ENCODE results near the gene TENM4. TPM values are rescaled to one million over a fixed set of nuclear protein-coding genes. Genes with fewer than 3 reads are reported as not detected.

TENM4 gene
- total RNA-seq, 1 donor from 2014 or later: 43.2 TPM

- Mint-ChIP-seq H3K36me3 (ENCODE audit: low read depth) (no peaks in the 10 kb centered on the region), H3K27me3 (ENCODE audit: low read depth) (no peaks in the 10 kb centered on the region), H3K9me3 (no peaks in the 10 kb centered on the region), H3K4me1 (peaks cover 7% of the 10 kb centered on the region), H3K27ac (ENCODE audit: unreplicated experiment) (no peak overlapping the region), H3K4me3 (no peak overlapping the region)
- no peak for DNase-seq (ENCODE audit: low read depth, low spot score)
- TF ChIP-seq, protein P1, sequence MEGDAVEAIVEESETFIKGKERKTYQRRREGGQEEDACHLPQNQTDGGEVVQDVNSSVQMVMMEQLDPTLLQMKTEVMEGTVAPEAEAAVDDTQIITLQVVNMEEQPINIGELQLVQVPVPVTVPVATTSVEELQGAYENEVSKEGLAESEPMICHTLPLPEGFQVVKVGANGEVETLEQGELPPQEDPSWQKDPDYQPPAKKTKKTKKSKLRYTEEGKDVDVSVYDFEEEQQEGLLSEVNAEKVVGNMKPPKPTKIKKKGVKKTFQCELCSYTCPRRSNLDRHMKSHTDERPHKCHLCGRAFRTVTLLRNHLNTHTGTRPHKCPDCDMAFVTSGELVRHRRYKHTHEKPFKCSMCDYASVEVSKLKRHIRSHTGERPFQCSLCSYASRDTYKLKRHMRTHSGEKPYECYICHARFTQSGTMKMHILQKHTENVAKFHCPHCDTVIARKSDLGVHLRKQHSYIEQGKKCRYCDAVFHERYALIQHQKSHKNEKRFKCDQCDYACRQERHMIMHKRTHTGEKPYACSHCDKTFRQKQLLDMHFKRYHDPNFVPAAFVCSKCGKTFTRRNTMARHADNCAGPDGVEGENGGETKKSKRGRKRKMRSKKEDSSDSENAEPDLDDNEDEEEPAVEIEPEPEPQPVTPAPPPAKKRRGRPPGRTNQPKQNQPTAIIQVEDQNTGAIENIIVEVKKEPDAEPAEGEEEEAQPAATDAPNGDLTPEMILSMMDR (conservative IDR thresholded peaks at IDR 0.05): no peak
These were observed 96.0 kb downstream of the TENM4 start for GRCh38 chr11:79344753-79345294.

DNA sequence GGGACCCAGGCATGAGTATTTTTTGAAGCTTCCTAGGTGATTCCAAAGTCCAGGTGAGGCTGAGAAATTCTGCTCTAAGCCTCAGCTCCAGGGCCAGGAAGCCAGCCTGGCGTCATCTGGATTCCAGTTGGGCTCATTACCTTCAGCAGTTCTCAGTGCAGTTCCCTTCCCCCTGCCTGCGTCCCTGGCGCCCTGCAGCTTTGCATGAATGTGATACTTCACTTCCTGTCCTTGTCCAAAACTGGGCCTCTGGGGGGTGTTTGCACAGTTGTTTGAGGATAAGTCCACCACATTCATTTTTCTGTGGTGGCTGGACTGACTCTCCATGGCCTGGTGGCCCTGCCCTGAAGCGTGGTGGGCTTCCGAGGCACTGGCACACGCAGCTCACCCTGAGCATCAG, 98.1 kb downstream of the TENM4 start:
- Mint-ChIP-seq H3K4me3 (no peak overlapping the region), H3K9me3 (no peaks in the 10 kb centered on the region), H3K4me1 (peaks cover 7% of the 10 kb centered on the region), H3K27me3 (ENCODE audit: low read depth) (no peaks in the 10 kb centered on the region), H3K27ac (ENCODE audit: unreplicated experiment) (no peak overlapping the region), H3K36me3 (ENCODE audit: low read depth) (no peaks in the 10 kb centered on the region)
- TF ChIP-seq, protein P1 (conservative IDR thresholded peaks at IDR 0.05): no peak
- no peak for DNase-seq (ENCODE audit: low read depth, low spot score)

DNA sequence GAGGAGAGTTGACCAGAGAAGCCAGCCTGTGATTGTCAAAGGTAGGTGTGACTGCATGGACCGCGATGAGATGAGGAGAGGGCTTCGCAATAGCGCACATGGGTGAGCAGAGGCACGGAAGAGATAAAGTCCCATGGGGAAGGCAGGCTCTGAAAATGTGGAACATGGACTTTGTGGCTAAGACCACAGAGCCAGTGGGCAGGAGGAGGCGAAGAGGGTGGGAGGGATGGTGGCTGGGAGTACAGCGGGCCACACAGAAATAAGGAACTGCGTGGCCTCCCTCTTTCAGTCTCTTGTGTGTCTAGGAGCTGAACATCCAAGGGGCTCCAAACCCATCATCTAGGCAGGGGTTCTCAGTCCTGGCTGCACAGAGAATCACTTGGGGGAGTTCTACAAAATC, 98.6 kb downstream of the TENM4 start:
- no peaks in the 10 kb centered on the region for H3K27me3 Mint-ChIP-seq (ENCODE audit: low read depth)
- DNase-seq (ENCODE audit: low read depth, low spot score): no peak
- TF ChIP-seq, protein P1 (conservative IDR thresholded peaks at IDR 0.05): no peak
- peak overlapping the region; percentile 95 for H3K27ac Mint-ChIP-seq (ENCODE audit: unreplicated experiment)
- no peak overlapping the region for H3K4me3 Mint-ChIP-seq
- H3K4me1 Mint-ChIP-seq: peaks cover 7% of the 10 kb centered on the region
- H3K9me3 Mint-ChIP-seq: no peaks in the 10 kb centered on the region
- H3K36me3 Mint-ChIP-seq (ENCODE audit: low read depth): no peaks in the 10 kb centered on the region

- Mint-ChIP-seq H3K27ac (ENCODE audit: unreplicated experiment) (no peak overlapping the region), H3K27me3 (ENCODE audit: low read depth) (no peaks in the 10 kb centered on the region), H3K9me3 (no peaks in the 10 kb centered on the region), H3K4me3 (no peak overlapping the region), H3K36me3 (ENCODE audit: low read depth) (no peaks in the 10 kb centered on the region), H3K4me1 (peaks cover 7% of the 10 kb centered on the region)
- DNase-seq (ENCODE audit: low read depth, low spot score): no peak
- TF ChIP-seq, protein P1 (conservative IDR thresholded peaks at IDR 0.05): no peak
These were observed 100.3 kb downstream of the TENM4 start for GRCh38 chr11:79340535-79340934.

- H3K36me3 Mint-ChIP-seq (ENCODE audit: low read depth): no peaks in the 10 kb centered on the region
- no peak overlapping the region for H3K4me3 Mint-ChIP-seq
- no peaks in the 10 kb centered on the region for H3K9me3 Mint-ChIP-seq
- peaks cover under 1% of the 10 kb centered on the region for H3K4me1 Mint-ChIP-seq
- no peaks in the 10 kb centered on the region for H3K27me3 Mint-ChIP-seq (ENCODE audit: low read depth)
- TF ChIP-seq, protein P1 (conservative IDR thresholded peaks at IDR 0.05): no peak
- H3K27ac Mint-ChIP-seq (ENCODE audit: unreplicated experiment): peak overlapping the region; percentile 83
- DNase-seq (ENCODE audit: low read depth, low spot score): no peak
These were observed 103.9 kb downstream of the TENM4 start for GRCh38 chr11:79336797-79337517.
